WI38 (cell line): ENCODE measurements around the gene SCAPER.
"Not testable (repeated sequence)": the region's sequence is repeated elsewhere in the genome, so short reads cannot be mapped to it uniquely, and the experiment has no call there.

Source experiments
- H3K4me3 ChIP-seq: 2 replicates; pipeline ENCODE4 v1.5.1; 2011; ENCODE audit warnings: low read depth, mild to moderate bottlenecking, control low read depth, low read length
- CTCF ChIP-seq: IDR thresholded peaks from 2 replicates; pipeline ENCODE4 v1.5.1; 2012; ENCODE audit warnings: low read depth, mild to moderate bottlenecking, control low read depth, low read length

Gene SCAPER

GRCh38 chr15:76313731-76314130, 591.4 kb downstream of the SCAPER start:
- TF ChIP-seq CTCF, result no peak
- H3K4me3 ChIP-seq, result no peak overlapping the region

GRCh38 chr15:76313175-76313567, 592.0 kb downstream of the SCAPER start:
- H3K4me3 ChIP-seq, result not testable (repeated sequence)

- no peak overlapping the region for H3K4me3 ChIP-seq
- no peak for TF ChIP-seq CTCF
Measured at GRCh38 chr15:76312540-76313174, 592.5 kb downstream of the SCAPER start.

- no peak for TF ChIP-seq CTCF
- peak within 1 kb of the TSS; percentile 95 for H3K4me3 ChIP-seq
Measured at GRCh38 chr15:76311100-76311953, 593.8 kb downstream of the SCAPER start, which contains the start of gene ETFA. TSS of gene ETFA (minus strand) at chr15:76311469. CDS start at chr15:76311388, 81 bp downstream.

GRCh38 chr15:76310475-76311099, 594.6 kb downstream of the SCAPER start:
- peak overlapping the region; percentile 95 for H3K4me3 ChIP-seq
- no peak for TF ChIP-seq CTCF

- H3K4me3 ChIP-seq, result peak overlapping the region; percentile 95
- TF ChIP-seq CTCF, result no peak
Measured at GRCh38 chr15:76309601-76310330, 595.4 kb downstream of the SCAPER start.

- TF ChIP-seq CTCF, result no peak
Measured at GRCh38 chr15:76303909-76304308, 601.2 kb downstream of the SCAPER start.

More at GRCh38 chr15:76303909-76304308, 601.2 kb downstream of the SCAPER start:
- H3K4me3 ChIP-seq, result no peak overlapping the region
